Peyer's patch (tissue), 4 donors: ENCODE measurements around the gene E4F1.

Experiments
- POLR2A ChIP-seq, 2 donors: fragments of 450-650 bp; IDR thresholded peaks; one replicate each; pipeline ENCODE4 v1.5.1; 2017; ENCODE audit warnings: antibody characterized with exemption in 2 of 2, mild to moderate bottlenecking in 2 of 2, moderate library complexity in 2 of 2
- TF ChIP-seq, protein P1 (sequence below), 6 experiments: fragments of 450-650 bp in 4 of 6; fragments of 200-600 bp in 2 of 6; sonication (generic) in 1 of 6; IDR thresholded peaks; one replicate each; pipeline ENCODE4 v1.5.1; 2017 to 2019; ENCODE audit warnings: antibody characterized with exemption in 6 of 6, mild to moderate bottlenecking in 3 of 6, moderate library complexity in 1 of 6

GRCh38 chr16:2174396-2175131 is 48.8 kb upstream of the E4F1 start:
- no peak for TF ChIP-seq POLR2A (IDR thresholded peaks at IDR 0.05)
- TF ChIP-seq, protein P1, sequence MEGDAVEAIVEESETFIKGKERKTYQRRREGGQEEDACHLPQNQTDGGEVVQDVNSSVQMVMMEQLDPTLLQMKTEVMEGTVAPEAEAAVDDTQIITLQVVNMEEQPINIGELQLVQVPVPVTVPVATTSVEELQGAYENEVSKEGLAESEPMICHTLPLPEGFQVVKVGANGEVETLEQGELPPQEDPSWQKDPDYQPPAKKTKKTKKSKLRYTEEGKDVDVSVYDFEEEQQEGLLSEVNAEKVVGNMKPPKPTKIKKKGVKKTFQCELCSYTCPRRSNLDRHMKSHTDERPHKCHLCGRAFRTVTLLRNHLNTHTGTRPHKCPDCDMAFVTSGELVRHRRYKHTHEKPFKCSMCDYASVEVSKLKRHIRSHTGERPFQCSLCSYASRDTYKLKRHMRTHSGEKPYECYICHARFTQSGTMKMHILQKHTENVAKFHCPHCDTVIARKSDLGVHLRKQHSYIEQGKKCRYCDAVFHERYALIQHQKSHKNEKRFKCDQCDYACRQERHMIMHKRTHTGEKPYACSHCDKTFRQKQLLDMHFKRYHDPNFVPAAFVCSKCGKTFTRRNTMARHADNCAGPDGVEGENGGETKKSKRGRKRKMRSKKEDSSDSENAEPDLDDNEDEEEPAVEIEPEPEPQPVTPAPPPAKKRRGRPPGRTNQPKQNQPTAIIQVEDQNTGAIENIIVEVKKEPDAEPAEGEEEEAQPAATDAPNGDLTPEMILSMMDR (IDR thresholded peaks at IDR 0.05) = no peak
